Measurements from ENCODE around the gene COX5B.
"Not testable (repeated sequence)": the region's sequence is repeated elsewhere in the genome, so short reads cannot be mapped to it uniquely, and the experiment has no call there.

Gene COX5B

GRCh38 chr2:97654309-97654708 lies 8.4 kb downstream of the COX5B start:
- no peak for DNase-seq

- no peak for DNase-seq
Measured at GRCh38 chr2:97654791-97655190, 8.9 kb downstream of the COX5B start.

- DNase-seq = no peak
Measured at GRCh38 chr2:97656129-97656755, 10.4 kb downstream of the COX5B start.

DNA sequence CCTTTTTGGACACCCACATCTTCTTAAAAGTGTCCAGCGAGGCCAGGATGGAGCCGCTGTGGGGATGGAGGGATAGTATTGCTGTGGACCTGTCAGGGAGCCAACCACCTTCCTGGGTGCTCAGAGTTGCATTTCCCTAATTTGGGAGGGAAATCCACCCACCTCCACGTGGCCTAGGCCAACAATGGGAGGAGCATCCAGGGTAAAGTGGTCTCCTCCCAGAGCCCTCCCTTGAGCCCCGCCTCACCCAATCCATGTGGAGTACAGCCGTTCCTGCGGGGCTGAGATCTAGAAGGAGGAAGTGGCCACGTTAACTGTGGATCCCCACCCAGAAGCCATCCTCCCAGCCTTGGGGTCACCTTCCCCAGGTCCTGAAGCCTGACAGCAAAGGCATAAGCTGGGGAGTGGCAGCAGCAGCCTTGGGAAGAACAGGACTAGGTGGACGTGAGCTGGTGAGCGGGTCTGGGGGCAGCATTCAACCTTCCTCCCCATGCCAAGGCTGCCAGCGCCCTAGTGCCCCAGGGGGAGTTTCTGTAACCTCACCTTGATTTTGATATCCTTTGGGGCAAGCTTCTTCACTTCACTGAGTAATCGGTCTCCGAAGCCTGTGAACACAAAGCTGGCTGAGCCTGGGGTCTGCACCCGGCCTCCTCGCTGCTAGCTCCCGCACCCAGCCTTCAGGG lies 11.2 kb downstream of the COX5B start:
- no peak for DNase-seq

DNA sequence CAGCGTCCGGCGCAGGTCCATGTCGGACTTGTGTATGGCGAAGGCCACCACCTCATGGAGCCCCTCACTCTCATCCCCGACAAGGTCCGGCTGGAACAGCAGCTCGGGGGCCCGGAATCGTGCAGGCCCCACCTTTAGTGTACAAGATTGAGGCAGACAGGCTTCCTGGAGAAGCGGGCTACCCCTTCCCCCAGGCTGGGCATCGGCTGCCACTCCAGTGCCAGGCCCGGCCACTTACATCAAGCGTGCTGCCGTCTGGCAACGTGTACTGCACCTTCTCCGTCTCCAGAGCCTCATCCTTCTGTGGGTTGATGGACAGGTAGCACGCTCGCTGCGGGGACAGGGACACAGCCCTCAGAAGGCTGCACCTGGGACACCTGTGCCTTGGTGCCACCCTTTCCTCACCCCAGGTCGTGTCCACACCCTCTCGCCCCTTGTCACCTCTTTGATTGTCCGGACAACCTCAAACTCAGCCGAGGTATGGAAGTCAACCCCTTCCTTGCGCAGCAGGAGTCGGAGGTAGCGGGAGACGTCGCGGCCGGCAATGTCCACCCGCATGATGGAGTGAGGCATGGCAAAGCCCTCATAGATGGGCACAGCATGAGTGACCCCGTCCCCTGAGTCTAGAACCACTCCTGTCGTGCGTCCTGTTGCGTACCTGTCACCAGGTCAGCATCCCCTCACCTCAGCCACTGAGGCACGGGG lies 12.3 kb downstream of the COX5B start:
- no peak for DNase-seq

DNA sequence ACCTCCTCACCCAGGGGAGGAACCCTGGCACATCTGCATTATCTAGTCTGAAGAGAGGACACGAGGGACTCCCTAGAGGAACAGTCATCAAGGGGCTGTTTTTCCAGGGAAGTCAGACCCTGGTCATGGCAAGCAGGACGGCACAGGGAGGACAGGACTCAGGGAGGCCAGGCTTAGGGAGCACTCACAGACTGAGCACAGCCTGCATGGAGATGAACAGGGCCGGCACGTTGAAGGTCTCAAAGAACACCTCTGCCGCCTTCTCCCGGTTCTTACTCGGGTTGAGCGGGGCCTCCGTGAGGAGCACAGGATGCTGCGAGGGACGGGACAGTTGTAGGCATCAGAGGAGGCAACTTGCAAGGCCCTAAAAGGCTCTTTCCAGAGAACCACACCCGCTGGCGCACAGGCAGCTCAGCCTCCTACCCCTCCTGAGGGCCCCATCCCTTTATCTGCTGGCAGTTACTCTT lies 12.9 kb downstream of the COX5B start:
- no peak for DNase-seq

DNA sequence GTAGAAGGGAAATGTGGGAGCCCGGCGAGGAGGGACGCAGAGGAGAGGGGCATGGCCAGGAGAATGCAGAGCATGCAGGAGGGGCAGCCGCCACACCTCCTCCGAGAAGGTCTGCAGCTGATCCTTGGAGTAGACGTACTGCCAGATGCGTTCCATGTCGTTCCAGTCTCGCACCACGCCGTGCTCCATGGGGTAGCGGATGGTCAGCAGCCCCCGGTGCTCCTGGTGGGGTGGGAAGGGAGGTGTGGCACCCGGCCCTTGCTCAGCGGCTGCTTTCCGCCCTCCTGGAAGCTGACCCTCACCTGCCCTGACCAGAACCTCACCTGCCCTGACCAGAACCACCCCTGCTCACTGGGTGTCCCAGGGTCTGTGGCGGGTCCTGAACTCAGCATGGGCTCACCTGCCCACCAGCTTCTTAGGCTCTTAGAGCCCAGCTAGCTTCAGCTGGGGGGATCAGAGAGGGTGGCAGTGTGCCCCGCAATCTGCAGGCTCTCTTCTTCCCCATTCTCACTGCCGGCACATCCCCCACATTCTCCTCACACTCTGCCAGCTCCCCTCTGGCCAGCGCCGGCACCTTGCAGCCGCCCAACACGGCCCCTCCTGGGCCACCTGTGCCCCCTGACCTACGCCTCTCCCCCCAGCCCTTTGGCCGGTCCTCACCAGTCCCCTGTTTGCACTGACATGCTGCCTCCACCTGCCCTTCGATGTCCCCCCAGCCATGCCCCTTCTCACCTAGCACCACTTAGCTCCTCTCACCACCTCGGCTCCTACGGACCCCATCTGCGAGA lies 13.6 kb downstream of the COX5B start:
- DNase-seq = no peak

DNA sequence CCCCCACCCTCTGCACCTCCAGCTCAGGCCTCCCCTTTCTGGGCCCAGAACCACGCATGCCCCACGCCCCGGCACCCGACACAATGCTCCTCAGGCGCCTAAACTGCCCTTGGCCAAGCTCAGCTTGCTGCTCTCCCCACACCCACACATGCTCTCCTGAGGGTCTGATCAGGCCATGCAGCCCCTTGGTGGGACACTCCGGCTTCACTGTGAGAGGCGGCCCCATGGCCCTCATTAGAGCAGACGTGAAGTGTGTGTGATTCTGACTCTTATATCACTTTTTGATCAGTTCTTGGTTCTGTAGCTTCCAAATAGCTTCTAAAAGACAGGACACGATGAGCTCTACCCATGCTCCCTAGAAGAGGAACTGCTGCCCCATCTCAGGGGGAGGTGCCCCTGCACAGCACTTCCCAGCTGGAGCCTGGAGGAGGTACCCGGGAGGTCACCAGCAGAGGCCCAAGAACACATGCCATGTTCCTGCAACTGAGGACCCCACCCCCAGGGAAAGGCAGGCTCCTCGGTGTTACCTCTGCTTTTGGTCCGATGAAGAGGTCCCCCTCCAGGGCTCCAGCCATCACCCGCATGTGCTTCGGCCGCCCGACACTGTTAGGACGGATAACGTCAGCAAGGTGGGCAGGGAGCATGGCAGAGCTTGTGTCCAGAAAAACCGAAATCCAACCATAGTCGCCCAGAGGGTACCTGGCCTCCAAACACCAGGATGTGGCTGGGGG lies 14.3 kb downstream of the COX5B start:
- no peak for DNase-seq

- DNase-seq = no peak
Measured at GRCh38 chr2:97660775-97661389, 15.0 kb downstream of the COX5B start.

DNA sequence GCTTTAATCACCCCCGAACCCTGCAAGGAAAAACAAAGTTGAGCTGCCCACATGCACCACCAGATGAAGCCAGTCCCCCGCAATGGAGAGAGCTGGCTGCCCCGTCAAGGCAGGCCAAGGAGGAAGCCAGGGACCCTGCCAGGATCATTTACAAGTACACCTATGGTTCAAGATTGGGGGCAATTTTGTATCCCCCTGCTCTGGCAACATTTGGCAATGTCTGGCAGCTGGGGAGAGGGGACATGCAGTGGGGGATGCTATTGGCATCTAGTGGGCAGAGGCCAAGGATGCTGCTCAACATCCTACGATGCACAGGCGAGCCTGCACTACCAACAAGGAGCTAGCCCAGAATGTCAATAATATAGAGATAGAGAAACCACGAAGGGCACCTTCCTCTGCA lies 16.1 kb downstream of the COX5B start:
- no peak for DNase-seq

DNA sequence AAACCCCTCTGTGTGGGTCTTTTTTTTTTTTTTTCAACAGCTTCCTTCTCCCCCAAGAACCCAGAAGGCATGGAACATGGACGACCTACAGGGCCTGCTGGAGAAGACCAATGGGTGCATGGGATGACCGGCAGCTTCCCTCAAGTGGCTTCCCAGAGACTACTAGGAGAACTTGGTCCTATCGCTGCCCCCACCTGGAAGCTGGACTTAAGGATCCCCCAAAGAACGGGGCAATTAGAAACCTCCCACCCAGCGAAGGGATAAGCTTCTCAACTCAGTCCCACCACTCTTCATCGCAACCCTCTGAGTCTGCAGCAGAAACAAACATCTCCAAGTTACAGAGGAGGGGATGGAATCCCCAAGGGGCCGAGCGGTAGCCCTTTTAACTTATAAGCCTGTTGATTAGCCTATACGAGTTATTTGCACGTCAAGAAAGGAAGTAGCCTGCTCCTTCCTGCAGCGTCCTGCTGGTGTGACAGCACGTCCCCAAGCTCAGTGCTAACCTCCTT lies 16.6 kb downstream of the COX5B start:
- DNase-seq = no peak

DNA sequence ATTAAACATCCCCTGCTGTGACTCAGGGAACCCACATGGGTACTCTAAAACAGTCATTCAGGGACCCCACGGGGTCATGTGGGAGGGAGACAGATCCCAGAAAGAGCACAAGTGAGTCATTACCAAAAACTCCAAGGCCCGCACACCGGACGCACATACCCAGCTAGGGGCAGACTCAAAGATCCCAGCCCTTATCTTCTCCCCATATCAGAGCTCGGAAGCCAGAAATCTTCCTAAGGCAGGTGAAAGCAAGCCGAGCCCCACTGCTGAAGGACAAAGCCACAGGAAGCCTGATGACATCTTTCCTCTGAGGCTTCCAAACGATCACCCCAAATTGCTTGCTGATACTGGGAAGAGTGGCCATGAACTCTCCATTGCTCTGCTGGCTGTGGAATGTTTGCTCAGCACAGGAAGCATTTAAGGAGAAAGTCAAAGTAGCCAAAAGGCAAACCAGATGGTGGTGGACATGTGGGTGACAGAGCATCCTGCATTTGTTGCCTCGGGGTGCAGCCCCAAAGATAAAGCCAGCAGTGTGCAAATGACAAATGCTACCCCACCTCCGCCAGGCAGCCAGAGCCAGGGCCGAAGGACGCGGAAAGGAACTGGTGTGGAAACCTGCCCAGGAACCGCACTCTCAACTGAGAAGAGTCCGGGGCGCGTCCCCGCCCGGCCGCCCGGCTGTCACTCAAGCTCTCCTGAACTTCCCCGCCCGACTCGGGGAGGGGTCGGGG lies 17.2 kb downstream of the COX5B start:
- DNase-seq = peak; percentile 36 to 88 (median 48)

- no peak for DNase-seq
Measured at GRCh38 chr2:97663626-97663961, 17.7 kb downstream of the COX5B start.

GRCh38 chr2:97663962-97664635 lies 18.2 kb downstream of the COX5B start, which contains the start of gene ACTR1B:
TSS of gene ACTR1B (minus strand) at chr2:97664044. CDS start at chr2:97663890, 154 bp downstream.
- DNase-seq = peak; percentile 96 to 99 (median 97)

DNA sequence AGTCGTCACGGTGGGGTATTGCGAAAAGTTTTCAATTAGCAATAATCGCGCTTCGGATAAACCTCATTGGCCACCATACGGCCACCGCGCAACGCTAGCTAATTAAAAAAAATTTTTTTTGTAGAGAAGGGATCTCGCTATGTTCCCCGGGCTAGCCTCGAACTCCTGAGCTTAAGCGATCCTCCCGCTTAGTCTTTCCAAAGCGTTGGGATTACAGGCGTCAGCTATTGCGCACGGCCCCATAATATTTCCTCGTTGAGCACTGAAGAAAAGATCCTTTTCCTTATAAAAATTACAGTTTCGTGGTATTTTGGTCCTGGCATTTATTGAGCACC lies 18.7 kb downstream of the COX5B start:
- no peak for DNase-seq

- no peak for DNase-seq
Measured at GRCh38 chr2:97669448-97669847, 23.6 kb downstream of the COX5B start, which contains the start of gene C2orf92. TSS of gene C2orf92 (plus strand) at chr2:97669713. CDS start at chr2:97669789, 76 bp downstream.

- DNase-seq = no peak
Measured at GRCh38 chr2:97670471-97670870, 24.6 kb downstream of the COX5B start.

GRCh38 chr2:97671526-97671925 lies 25.7 kb downstream of the COX5B start:
- DNase-seq = no peak

- not testable (repeated sequence) for DNase-seq
Measured at GRCh38 chr2:97672606-97673140, 26.8 kb downstream of the COX5B start.

All from T-helper 1 cell (primary cell).